ENCODE results near the gene ZNF684.
"Not testable (repeated sequence)": the region's sequence is repeated elsewhere in the genome, so short reads cannot be mapped to it uniquely, and the experiment has no call there.

ZNF684 gene

DNA sequence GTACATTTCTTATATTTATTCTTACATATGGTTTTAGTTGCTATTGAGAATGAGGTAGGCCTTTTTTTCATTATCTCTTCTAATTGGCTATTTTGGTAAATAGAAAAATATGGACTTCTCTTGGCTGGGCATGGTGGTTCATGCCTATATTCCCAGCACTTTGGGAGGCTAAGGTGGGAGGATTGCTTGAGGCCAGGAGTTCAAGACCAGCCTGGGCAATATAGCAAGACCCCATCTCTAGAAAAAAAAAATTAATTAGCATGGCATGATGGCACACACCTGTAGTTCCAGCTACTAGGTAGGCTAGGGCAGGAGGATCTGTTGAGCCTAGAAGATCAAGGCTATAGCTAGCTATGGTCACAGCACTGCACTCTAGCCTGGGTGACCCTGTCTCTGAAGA, 3.2 kb downstream of the ZNF684 start:
- no peaks in the 10 kb centered on the region for H3K9me3 ChIP-seq (ENCODE audit: control insufficient read depth, low read length)
- H3K27me3 ChIP-seq (ENCODE audit: control insufficient read depth, insufficient read depth, low read length, poor library complexity, severe bottlenecking): no peaks in the 10 kb centered on the region
- H3K4me1 ChIP-seq (ENCODE audit: control insufficient read depth, insufficient read depth, low read length): no peaks in the 10 kb centered on the region
- no peak overlapping the region for H3K4me3 ChIP-seq (ENCODE audit: insufficient read depth, low read depth, low read length)
- H3K36me3 ChIP-seq (ENCODE audit: control insufficient read depth, insufficient read depth, low read length): no peaks in the 10 kb centered on the region
- H3K27ac ChIP-seq (ENCODE audit: insufficient read depth, low read depth, low read length, poor library complexity, severe bottlenecking): no peak overlapping the region

DNA sequence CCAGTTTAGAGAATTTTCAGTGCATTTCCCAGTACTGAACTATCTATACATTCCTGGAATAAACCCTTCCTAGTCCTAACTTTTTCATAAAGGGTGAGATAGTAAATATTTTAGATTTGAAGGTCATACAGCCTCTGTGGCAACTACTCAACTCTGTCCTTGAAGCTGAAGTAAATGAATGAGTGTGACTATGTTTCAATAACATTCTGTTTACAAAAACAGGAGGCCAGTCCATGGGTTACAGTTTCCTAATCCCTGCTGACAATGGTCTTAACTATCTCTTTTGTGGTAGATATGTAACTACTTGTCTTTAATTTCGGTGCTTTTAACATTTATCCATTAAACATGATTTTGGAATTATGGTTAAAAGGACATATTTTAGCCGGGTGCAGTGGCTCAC, 4.3 kb downstream of the ZNF684 start:
- Histone ChIP-seq H3K4me1 (ENCODE audit: control insufficient read depth, insufficient read depth, low read length) (no peaks in the 10 kb centered on the region), H3K9me3 (ENCODE audit: control insufficient read depth, low read length) (no peaks in the 10 kb centered on the region), H3K27ac (ENCODE audit: insufficient read depth, low read depth, low read length, poor library complexity, severe bottlenecking) (no peak overlapping the region), H3K27me3 (ENCODE audit: control insufficient read depth, insufficient read depth, low read length, poor library complexity, severe bottlenecking) (no peaks in the 10 kb centered on the region), H3K4me3 (ENCODE audit: insufficient read depth, low read depth, low read length) (no peak overlapping the region), H3K36me3 (ENCODE audit: control insufficient read depth, insufficient read depth, low read length) (no peaks in the 10 kb centered on the region)
- WGBS, 2 experiments: 100% methylated on average over 1 of the region's 2 CpGs

DNA sequence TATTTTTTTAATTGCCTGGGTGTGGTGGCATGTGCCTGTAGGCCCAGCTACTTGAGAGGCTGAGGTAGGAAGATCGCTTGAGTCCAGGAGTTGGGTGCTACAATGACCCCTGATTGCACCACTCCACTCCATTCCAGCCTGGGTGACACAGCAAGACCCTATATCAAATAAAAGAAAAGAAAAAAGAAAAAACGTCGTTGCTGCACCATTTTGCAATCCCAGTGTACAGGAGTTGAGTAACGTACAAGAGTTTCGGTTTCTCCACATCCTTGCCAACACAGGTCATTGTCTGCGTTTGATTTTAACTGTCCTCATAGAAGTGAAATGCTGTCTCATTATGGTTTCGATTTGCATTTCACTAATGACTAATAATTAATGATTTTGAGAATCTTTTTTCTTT, 7.9 kb downstream of the ZNF684 start:
- Histone ChIP-seq H3K4me3 (ENCODE audit: insufficient read depth, low read depth, low read length) (no peak overlapping the region), H3K36me3 (ENCODE audit: control insufficient read depth, insufficient read depth, low read length) (no peaks in the 10 kb centered on the region), H3K27me3 (ENCODE audit: control insufficient read depth, insufficient read depth, low read length, poor library complexity, severe bottlenecking) (no peaks in the 10 kb centered on the region), H3K4me1 (ENCODE audit: control insufficient read depth, insufficient read depth, low read length) (no peaks in the 10 kb centered on the region), H3K9me3 (ENCODE audit: control insufficient read depth, low read length) (no peaks in the 10 kb centered on the region), H3K27ac (ENCODE audit: insufficient read depth, low read depth, low read length, poor library complexity, severe bottlenecking) (no peak overlapping the region)
- WGBS, 2 experiments: 78 to 80% methylated on average over 6 of the region's 7 CpGs

DNA sequence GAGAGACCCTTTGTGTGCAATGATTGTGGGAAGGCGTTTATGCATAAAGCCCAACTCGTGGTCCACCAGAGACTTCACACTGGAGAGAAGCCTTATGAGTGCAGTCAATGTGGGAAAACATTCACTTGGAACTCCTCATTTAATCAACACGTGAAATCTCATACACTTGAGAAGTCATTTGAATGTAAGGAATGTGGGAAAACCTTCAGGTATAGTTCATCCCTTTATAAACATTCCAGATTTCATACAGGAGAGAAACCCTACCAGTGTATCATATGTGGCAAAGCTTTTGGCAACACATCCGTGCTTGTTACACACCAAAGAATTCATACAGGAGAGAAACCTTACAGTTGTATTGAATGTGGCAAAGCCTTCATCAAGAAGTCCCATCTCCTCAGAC, 15.5 kb downstream of the ZNF684 start:
- H3K36me3 ChIP-seq (ENCODE audit: control insufficient read depth, insufficient read depth, low read length): peaks cover 7% of the 10 kb centered on the region
- H3K27me3 ChIP-seq (ENCODE audit: control insufficient read depth, insufficient read depth, low read length, poor library complexity, severe bottlenecking): no peaks in the 10 kb centered on the region
- H3K9me3 ChIP-seq (ENCODE audit: control insufficient read depth, low read length): peaks cover 3% of the 10 kb centered on the region
- no peaks in the 10 kb centered on the region for H3K4me1 ChIP-seq (ENCODE audit: control insufficient read depth, insufficient read depth, low read length)
- no peak overlapping the region for H3K27ac ChIP-seq (ENCODE audit: insufficient read depth, low read depth, low read length, poor library complexity, severe bottlenecking)
- 96% methylated on average over 3 to 4 of the region's 4 CpGs for WGBS, 2 experiments
- no peak overlapping the region for H3K4me3 ChIP-seq (ENCODE audit: insufficient read depth, low read depth, low read length)

DNA sequence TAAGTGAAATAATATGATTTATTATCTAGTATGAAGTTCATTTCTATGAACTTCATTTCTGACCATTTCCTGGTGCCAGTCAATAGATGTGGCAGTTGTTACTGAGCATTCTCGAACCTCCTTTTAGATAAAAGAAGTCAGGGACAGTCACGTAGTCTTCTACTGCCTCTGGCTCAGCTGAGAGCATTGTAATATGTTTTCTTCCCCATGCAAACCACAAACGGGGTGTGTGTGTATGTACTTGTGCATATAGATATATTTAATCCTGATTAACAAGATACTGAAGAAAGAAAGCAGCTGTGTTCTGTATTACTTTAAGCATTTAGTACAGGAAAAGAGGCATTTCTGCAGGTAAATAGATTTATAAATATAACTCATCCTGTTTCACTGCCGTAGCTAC, 21.6 kb downstream of the ZNF684 start:
- Histone ChIP-seq H3K4me1 (ENCODE audit: control insufficient read depth, insufficient read depth, low read length) (no peaks in the 10 kb centered on the region), H3K36me3 (ENCODE audit: control insufficient read depth, insufficient read depth, low read length) (no peaks in the 10 kb centered on the region), H3K9me3 (ENCODE audit: control insufficient read depth, low read length) (no peaks in the 10 kb centered on the region), H3K4me3 (ENCODE audit: insufficient read depth, low read depth, low read length) (no peak overlapping the region), H3K27ac (ENCODE audit: insufficient read depth, low read depth, low read length, poor library complexity, severe bottlenecking) (no peak overlapping the region), H3K27me3 (ENCODE audit: control insufficient read depth, insufficient read depth, low read length, poor library complexity, severe bottlenecking) (no peaks in the 10 kb centered on the region)
- WGBS, 2 experiments: 90 to 96% methylated on average over 2 to 3 of the region's 4 CpGs

DNA sequence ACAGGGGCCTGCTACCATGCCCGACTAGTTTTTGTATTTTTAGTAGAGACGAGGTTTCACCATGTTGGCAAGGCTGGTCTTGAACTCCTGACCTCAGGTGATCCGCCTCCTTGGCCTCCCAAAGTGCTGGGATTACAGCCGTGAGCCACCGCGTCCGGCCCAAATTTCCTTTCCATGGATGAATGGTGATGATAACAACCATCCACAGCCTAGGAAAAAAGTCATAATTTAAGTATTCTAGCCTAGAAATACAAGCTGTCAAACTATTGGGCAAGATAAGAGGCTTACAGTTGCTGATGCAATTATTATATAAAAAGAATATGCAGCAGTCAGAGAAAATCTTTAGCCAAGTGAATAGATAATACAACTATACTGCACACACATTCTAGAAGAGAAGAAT, 23.4 kb downstream of the ZNF684 start:
- not testable (repeated sequence) for H3K27ac ChIP-seq (ENCODE audit: insufficient read depth, low read depth, low read length, poor library complexity, severe bottlenecking); H3K4me1 ChIP-seq (ENCODE audit: control insufficient read depth, insufficient read depth, low read length); H3K27me3 ChIP-seq (ENCODE audit: control insufficient read depth, insufficient read depth, low read length, poor library complexity, severe bottlenecking); H3K4me3 ChIP-seq (ENCODE audit: insufficient read depth, low read depth, low read length); H3K36me3 ChIP-seq (ENCODE audit: control insufficient read depth, insufficient read depth, low read length); H3K9me3 ChIP-seq (ENCODE audit: control insufficient read depth, low read length)
- 81% methylated on average over 7 of the region's 7 CpGs for WGBS, 2 experiments

DNA sequence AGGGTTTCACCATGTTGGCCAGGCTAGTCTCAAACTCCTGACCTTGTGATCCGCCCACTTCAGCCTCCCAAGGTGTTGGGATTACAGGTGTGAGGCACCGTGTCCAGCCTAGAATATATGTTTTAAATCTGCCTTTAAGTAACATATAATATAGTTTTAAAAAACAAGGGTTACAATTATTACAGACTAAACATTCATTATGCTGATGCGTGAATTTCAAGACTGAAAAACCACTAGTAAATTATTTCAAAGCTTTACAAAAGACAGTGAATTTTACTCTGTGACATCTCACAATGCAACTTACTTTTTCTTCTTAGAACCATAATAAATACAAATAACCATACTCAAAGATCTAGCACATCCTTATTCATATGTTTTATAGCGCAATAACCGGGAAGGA, 24.7 kb downstream of the ZNF684 start:
- no peaks in the 10 kb centered on the region for H3K36me3 ChIP-seq (ENCODE audit: control insufficient read depth, insufficient read depth, low read length)
- no peak overlapping the region for H3K4me3 ChIP-seq (ENCODE audit: insufficient read depth, low read depth, low read length)
- H3K27me3 ChIP-seq (ENCODE audit: control insufficient read depth, insufficient read depth, low read length, poor library complexity, severe bottlenecking): no peaks in the 10 kb centered on the region
- WGBS, 2 experiments: 94 to 96% methylated on average over 4 to 5 of the region's 5 CpGs
- H3K9me3 ChIP-seq (ENCODE audit: control insufficient read depth, low read length): no peaks in the 10 kb centered on the region
- H3K27ac ChIP-seq (ENCODE audit: insufficient read depth, low read depth, low read length, poor library complexity, severe bottlenecking): no peak overlapping the region
- H3K4me1 ChIP-seq (ENCODE audit: control insufficient read depth, insufficient read depth, low read length): no peaks in the 10 kb centered on the region

GRCh38 chr1:40558241-40558640, 26.8 kb downstream of the ZNF684 start:
- H3K9me3 ChIP-seq (ENCODE audit: control insufficient read depth, low read length); H3K4me3 ChIP-seq (ENCODE audit: insufficient read depth, low read depth, low read length); H3K36me3 ChIP-seq (ENCODE audit: control insufficient read depth, insufficient read depth, low read length); H3K27ac ChIP-seq (ENCODE audit: insufficient read depth, low read depth, low read length, poor library complexity, severe bottlenecking); H3K27me3 ChIP-seq (ENCODE audit: control insufficient read depth, insufficient read depth, low read length, poor library complexity, severe bottlenecking); H3K4me1 ChIP-seq (ENCODE audit: control insufficient read depth, insufficient read depth, low read length): not testable (repeated sequence)
- 94 to 100% methylated on average over 1 of the region's 1 CpG for WGBS, 2 experiments

- H3K4me1 ChIP-seq (ENCODE audit: control insufficient read depth, insufficient read depth, low read length): no peaks in the 10 kb centered on the region
These were observed 30.7 kb downstream of the ZNF684 start for GRCh38 chr1:40562185-40562584.

DNA sequence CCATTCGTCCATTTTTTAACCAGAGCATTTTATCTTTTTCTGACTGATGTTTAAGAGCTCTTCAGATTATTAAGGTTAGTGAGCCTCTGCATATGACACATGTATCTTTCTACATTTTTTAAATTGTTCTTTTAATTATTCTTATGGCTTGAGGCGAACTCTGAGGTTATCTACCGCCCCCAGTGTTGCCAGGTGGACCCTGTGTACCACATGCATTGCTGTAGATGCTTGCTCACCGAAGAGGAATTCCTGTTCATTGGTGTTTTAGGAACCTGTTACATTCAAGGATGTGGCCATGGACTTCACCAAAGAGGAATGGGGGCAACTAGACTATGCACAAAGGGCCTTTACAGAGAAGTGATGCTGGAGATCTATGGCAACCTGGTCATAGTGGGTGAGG, 31.8 kb downstream of the ZNF684 start:
- no peak overlapping the region for H3K4me3 ChIP-seq (ENCODE audit: insufficient read depth, low read depth, low read length)
- H3K36me3 ChIP-seq (ENCODE audit: control insufficient read depth, insufficient read depth, low read length): no peaks in the 10 kb centered on the region
- H3K27me3 ChIP-seq (ENCODE audit: control insufficient read depth, insufficient read depth, low read length, poor library complexity, severe bottlenecking): no peaks in the 10 kb centered on the region
- H3K4me1 ChIP-seq (ENCODE audit: control insufficient read depth, insufficient read depth, low read length): no peaks in the 10 kb centered on the region
- no peaks in the 10 kb centered on the region for H3K9me3 ChIP-seq (ENCODE audit: control insufficient read depth, low read length)
- WGBS, 2 experiments: 92 to 93% methylated on average over 4 of the region's 4 CpGs
- no peak overlapping the region for H3K27ac ChIP-seq (ENCODE audit: insufficient read depth, low read depth, low read length, poor library complexity, severe bottlenecking)

More at GRCh38 chr1:40562185-40562584, 30.7 kb downstream of the ZNF684 start:
- 90 to 94% methylated on average over 2 of the region's 2 CpGs for WGBS, 2 experiments
- no peak overlapping the region for H3K27ac ChIP-seq (ENCODE audit: insufficient read depth, low read depth, low read length, poor library complexity, severe bottlenecking)
- no peaks in the 10 kb centered on the region for H3K27me3 ChIP-seq (ENCODE audit: control insufficient read depth, insufficient read depth, low read length, poor library complexity, severe bottlenecking)
- H3K36me3 ChIP-seq (ENCODE audit: control insufficient read depth, insufficient read depth, low read length): no peaks in the 10 kb centered on the region
- no peaks in the 10 kb centered on the region for H3K9me3 ChIP-seq (ENCODE audit: control insufficient read depth, low read length)
- no peak overlapping the region for H3K4me3 ChIP-seq (ENCODE audit: insufficient read depth, low read depth, low read length)

DNA sequence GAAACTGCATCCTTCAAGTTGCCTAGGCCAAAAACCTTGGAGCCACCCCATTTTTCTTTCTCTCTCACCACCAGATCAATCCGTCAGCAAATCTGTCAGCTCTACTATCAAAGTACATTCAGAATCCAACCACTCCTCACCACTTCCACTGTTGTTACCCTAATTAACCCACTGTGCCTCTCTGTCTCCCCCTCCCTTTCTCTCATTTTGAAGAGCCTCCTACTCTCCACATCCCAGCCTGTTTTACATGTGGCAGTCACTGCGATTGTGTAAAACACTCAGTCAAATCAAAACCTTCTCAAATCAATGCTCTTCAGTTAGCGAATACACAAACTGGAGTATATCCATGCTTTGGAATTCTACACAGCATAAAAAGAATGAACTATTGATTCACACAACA, 33.1 kb downstream of the ZNF684 start:
- WGBS, 2 experiments: 67 to 75% methylated on average over 3 of the region's 3 CpGs
- Histone ChIP-seq H3K9me3 (ENCODE audit: control insufficient read depth, low read length) (no peaks in the 10 kb centered on the region), H3K4me3 (ENCODE audit: insufficient read depth, low read depth, low read length) (no peak overlapping the region)

More for the DNA sequence above, 33.1 kb downstream of the ZNF684 start:
- H3K4me1 ChIP-seq (ENCODE audit: control insufficient read depth, insufficient read depth, low read length): no peaks in the 10 kb centered on the region
- no peak overlapping the region for H3K27ac ChIP-seq (ENCODE audit: insufficient read depth, low read depth, low read length, poor library complexity, severe bottlenecking)
- H3K27me3 ChIP-seq (ENCODE audit: control insufficient read depth, insufficient read depth, low read length, poor library complexity, severe bottlenecking): no peaks in the 10 kb centered on the region
- H3K36me3 ChIP-seq (ENCODE audit: control insufficient read depth, insufficient read depth, low read length): no peaks in the 10 kb centered on the region
